Stomach (tissue), 4 donors: ENCODE data around the gene ACACA.

Experiments
- CTCF ChIP-seq, 7 experiments: fragments of 450-650 bp in 4 of 7; fragments of 200-600 bp in 3 of 7; sonication (generic) in 3 of 7; IDR thresholded peaks; one replicate each; pipeline ENCODE4 v1.5.1; 2016 to 2019; ENCODE audit warnings: antibody characterized with exemption in 7 of 7, control low read depth in 2 of 7, mild to moderate bottlenecking in 1 of 7
- EP300 ChIP-seq: sonication (generic); formaldehyde crosslinking; IDR thresholded peaks from one replicate; pipeline ENCODE4 v1.6.1; 2017; ENCODE audit warnings: antibody characterized with exemption
- POLR2A ChIP-seq, 4 donors: fragments of 450-650 bp; IDR thresholded peaks; one replicate each; pipeline ENCODE4 v1.6.1; 2016; ENCODE audit warnings: antibody characterized with exemption in 4 of 4, control low read depth in 2 of 4, mild to moderate bottlenecking in 1 of 4, moderate library complexity in 1 of 4
- POLR2AphosphoS5 ChIP-seq, 3 donors: sonication (generic); formaldehyde crosslinking; IDR thresholded peaks; one replicate each; pipeline ENCODE4 v1.6.1; 2016; ENCODE audit warnings: antibody characterized with exemption in 3 of 3

- TF ChIP-seq EP300 (no peak), CTCF (IDR thresholded peaks at IDR 0.05) (no peak), POLR2AphosphoS5 (IDR thresholded peaks at IDR 0.05) (no peak), POLR2A (IDR thresholded peaks at IDR 0.05) (no peak)
Observed at GRCh38 chr17:37344519-37344918, 62.1 kb downstream of the ACACA start.
